Brain pericyte (primary cell): ENCODE measurements around the gene EEA1.

Experiments used
- DNase-seq: peaks from one replicate; pipeline ENCODE4 v3.0.0-alpha.2; 2012; ENCODE audit warnings: low read depth, low spot score

Gene EEA1

GRCh38 chr12:92890601-92891106 is 38.4 kb downstream of the EEA1 start:
- DNase-seq, result no peak

DNA sequence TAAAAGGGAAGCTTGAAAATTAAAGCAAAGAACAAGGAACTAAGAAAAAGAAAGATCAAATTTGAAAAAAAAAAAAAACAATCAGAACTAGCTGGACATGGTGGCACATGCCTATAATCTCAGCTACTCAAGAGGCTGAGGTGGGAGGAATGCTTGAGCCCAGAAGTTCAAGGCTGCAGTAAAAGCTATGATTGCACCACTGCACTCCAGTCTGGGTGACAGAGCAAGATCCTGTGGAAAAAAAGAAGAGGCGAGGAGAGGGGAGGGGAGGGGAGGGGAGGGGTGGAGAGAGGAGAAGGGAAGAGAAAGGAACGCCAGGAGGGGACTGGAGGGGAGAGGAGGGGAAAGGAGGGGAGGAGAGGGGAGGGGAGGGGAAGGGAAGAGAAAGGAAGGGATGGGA is 43.0 kb downstream of the EEA1 start:
- DNase-seq, result no peak

DNA sequence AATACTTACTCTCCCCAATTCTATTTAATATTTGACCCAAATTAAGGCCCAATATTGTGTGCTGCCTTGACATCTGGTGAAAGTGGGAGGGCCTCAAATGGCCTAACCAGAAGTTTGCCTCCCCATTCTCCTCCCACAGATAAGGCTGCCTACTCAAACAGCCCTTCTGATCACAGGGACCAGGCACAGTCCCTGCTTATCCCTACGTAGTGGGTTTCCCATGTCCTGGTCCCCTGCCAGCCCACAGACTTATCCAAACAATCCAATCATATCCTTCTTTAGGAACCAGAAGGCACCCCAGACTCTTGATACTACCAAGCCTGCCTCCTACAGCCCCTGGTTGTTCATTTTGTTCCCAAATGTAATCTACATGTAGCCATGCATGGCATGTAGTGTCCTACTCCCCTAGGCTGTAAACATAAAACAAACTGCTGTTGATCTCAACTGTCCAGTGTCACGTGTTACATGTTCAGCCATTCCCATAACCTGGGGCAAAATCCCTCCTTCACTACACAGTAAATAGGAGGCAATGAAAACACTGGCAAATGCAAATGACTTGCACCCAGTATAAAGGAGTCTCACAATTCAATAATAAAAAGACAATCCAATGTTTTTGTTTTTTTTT is 49.3 kb downstream of the EEA1 start:
- no peak for DNase-seq

DNA sequence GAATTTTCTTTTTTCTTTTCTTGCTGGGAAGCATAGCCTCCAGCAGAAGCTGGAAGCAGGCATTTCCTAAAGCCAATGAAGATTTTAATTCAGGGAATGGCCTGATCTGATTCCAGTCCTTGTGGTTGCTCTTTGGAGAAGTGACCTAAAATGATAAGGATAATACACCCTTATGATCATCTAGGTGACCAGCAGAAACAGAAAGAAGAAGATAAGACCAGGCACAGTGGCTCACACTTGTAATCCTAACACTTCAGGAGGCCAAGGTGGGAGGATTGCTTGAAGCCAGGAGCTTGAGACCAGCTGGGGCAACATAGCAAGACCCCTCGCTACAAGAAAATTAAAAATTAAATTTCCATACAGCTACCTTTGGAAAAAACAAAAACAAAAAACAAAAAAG is 51.2 kb downstream of the EEA1 start:
- no peak for DNase-seq

DNA sequence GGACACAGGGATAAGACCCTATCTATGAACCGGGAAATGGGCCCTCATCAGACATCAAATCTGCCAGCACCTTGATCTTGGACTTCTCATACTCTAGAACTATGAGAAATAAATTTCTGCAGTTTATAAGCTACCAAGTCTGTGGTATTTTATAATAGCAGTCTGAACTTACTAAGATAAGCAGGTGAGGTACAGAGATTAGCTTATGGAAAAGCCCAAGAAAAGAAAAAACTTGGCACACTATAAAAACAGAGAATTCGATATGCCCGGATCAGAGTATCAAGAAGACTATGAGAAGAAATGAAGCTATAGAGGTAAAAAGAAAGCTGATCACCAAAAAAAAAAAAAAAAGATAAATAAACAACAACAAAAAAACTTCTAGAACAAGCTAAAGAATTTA is 52.6 kb downstream of the EEA1 start:
- DNase-seq, result no peak

GRCh38 chr12:92871116-92871515 is 58.0 kb downstream of the EEA1 start:
- no peak for DNase-seq

GRCh38 chr12:92866418-92866817 is 62.7 kb downstream of the EEA1 start:
- DNase-seq, result no peak

- DNase-seq, result no peak
Observed at GRCh38 chr12:92863251-92863650, 65.8 kb downstream of the EEA1 start.

DNA sequence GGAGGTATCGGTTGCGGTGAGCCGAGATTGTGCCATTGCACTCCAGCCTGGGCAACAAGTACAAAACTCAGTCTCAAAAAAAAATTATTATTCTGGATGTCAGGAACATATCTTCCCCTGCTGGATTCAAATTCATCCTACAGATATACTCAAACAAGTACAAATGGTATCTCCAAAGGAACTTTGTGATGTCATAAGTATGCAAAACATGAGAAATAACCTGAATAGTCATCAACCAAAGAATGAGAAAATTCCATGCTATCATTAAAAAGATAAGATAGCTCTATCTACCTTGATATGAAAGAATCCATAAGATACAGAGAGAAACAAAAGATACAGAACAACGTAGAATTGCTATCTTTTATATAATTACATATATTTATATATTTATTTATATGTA is 67.7 kb downstream of the EEA1 start:
- no peak for DNase-seq

DNA sequence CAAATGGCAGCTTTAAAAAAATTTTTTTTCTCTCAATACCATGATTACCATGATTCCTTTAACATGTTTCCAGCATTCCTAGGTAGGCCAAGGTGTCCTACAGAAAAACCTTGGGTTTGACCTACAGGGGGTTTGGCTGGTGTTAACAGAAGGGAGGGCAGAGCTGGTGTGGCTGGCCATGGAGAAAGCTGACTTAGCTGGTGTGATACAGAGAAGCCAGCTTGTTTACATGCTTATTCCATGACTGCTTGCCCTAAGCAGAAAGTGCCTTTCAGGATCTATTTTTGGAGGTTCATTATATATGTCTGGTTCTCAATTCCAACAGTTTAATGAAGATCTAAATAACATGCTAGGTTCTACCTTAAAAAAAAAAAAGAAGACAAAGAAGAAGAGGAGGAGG is 68.6 kb downstream of the EEA1 start:
- no peak for DNase-seq

DNA sequence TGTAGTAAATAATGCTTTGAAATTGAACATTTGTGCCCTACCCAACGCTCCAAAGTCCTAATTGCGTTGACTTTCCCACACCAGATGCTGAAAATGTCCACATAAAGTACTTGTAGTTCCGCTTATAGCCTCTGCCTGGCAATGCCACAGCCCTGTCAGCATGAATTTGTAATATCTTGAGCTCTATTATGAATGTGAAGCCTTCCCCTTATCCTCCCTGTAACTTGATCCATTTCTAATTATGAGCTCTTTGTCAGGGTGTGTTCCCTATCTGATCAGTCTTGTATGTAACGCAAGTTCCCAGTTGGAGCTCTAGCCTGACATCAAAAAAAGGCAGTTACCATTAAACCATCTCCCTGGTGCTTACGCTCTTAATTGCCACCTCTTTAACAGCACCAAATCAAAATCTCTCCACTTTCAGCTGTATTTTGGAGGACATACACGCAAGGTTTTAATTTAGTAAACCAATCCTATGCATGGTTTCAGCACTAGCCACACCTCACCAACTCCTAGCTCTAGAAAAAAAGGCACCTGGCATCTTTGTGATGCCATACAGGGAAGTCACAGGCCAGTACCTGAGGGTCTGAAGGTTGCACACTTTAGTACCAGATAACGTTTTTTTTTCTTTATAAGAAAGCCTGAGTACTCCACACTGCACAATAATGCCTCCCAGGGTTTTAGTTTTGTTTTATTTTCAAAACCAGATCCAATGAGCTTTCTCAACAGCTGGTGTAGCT is 69.3 kb downstream of the EEA1 start:
- no peak for DNase-seq

DNA sequence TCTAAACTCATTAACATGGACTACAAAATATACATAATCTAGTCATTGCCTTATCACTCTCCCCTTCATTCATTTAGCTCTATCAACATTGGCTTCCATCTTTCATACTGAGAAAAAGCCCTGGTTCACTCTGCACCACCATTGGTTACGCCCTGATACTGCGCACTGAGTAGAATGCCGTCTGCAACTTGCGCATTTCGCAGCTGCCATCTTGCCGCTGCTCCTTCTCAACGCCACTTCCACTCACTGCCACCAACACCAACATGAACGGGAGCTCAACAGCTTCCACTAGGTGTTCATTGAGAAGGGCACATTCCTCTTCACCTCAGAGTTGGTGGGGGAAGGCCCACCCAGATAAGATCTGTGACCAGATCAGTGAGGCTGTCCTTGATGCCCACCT is 71.3 kb downstream of the EEA1 start:
- DNase-seq, result no peak

GRCh38 chr12:92854344-92854743 is 74.8 kb downstream of the EEA1 start:
- no peak for DNase-seq

DNA sequence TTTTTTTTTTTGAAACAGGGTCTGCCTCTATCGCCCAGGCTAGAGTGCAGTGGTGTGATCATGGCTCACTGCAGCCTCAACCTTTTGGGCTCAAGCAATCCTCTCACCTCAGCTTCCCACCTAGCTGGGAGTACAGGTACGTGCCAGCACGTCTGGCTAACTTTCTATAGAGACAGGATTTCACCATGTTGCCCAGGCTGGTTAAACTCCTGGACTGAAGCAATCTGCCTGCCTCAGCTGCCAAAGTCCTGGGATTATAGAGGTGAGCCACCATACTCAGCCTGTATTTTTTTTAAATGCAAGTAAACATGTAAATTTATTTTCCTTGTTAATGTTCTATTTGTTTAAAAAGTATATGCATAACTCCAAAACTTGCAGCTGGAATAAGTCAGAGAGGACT is 80.4 kb downstream of the EEA1 start:
- no peak for DNase-seq

DNA sequence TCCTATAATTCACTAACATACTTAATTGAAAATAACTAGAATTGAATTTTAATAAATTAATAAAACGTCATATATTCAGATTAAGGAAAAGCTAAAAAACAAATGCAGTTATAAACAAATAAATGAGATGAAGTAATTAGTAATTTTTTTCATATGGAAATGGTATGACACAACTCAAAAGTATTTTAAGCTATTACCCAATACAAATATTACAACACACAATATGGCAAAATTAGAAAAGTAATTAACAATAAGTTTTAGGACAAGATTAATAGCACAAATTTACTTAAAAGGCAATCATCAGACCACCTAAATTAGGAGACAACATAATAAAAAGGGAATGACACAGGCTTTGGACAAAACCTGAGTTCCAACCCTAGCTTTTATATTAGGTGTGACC is 81.7 kb downstream of the EEA1 start:
- DNase-seq, result no peak

- no peak for DNase-seq
Observed at GRCh38 chr12:92845329-92845728, 83.8 kb downstream of the EEA1 start.

GRCh38 chr12:92844151-92844763 is 84.8 kb downstream of the EEA1 start:
- DNase-seq, result no peak

DNA sequence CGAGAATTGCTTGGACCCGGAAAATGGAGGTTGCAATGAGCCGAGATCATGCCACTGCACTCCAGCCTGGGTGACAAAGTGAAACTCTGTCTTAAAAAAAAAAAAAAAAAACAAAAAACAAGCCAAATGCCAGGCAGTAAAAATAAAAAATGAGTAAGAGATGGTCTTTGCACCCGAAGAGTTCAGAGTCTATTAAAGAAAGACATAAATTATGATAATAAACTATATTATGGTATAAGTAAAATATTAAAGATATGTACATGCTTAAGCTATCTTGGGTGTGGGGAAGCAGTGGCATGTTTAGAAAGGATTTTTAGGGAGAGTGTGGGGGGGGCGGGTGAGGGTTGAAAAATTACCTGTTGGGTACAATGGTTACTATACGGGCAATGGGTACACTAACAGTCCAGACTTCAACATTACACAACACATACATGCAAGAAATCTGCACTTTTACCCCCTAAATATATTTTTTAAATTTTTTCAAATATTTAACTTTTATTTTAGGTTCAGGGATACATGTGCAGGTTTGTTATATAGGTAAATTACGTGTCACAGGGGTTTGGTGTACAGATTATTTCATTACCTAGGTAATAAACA is 99.3 kb downstream of the EEA1 start:
- DNase-seq, result no peak

DNA sequence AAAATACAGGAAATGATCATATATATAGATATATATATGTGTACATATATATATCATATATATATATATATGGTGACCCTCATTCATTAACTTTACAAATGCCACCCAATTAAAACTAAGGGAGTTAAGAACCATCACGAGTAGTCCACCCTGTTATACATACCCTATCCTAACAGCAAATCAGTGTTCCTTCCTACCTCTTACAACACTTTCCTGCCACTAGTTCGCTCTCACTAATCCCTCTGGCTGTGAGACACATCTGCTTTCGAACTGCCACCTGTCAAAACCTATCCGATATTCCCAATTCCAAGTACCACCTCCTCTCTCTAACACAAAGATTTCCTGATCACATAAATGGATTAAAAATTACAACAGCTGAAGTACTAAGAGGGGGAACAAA is 100.5 kb downstream of the EEA1 start:
- no peak for DNase-seq

DNA sequence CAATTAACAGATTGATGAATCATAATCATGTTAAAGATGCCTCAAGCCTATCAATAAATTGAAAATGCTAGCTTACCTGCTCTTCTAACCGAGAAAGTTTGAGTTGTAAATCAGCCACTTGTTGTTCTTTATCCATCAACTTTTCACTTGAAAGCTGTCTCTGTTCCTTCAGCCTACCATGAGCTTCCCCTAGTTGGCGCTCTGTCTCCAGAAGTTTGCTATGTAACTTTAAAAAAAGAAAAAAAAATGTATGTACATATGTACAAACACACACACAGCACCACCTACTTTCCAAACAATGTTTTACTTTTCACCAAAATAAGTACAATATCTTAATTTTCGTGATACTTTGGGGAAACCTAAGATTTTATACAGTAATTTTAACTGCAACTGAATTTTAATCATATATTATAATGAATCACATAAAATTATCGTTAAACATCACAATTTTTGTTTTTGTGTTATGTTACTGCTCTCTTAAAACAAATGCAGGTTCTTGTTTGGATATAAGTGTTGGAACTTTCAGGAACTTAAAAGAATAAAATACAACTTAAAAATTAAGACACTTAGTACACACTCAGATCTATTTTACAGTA is 101.2 kb downstream of the EEA1 start:
- DNase-seq, result no peak

- no peak for DNase-seq
Observed at GRCh38 chr12:92821142-92821541, 108.0 kb downstream of the EEA1 start.

GRCh38 chr12:92814584-92814983 is 114.5 kb downstream of the EEA1 start:
- DNase-seq, result no peak
